Transverse colon (tissue), 4 donors: Measurements from ENCODE around the gene SLC16A13. TPM values are rescaled to one million over a fixed set of nuclear protein-coding genes. Genes with fewer than 3 reads are reported as not detected.

Experiments
- DNase-seq: peaks from one replicate; pipeline ENCODE4 v3.0.0-alpha.2; 2019
- H3K27ac ChIP-seq, 4 donors: fragments of 200-600 bp; sonication (generic); 2 replicates each; pipeline ENCODE4 v1.5.1; 2016 to 2018; ENCODE audit warnings: inconsistent platforms in 4 of 4
- H3K27me3 ChIP-seq: fragments of 200-600 bp; sonication (generic); 2 replicates; pipeline ENCODE4 v1.5.1; 2017; ENCODE audit warnings: inconsistent platforms
- H3K36me3 ChIP-seq, 4 donors: fragments of 200-600 bp; sonication (generic); 2 replicates each; pipeline ENCODE4 v1.5.1; 2017 to 2019; ENCODE audit warnings: inconsistent platforms in 4 of 4
- H3K4me1 ChIP-seq, 4 donors: fragments of 200-600 bp; sonication (generic); 2 replicates each; pipeline ENCODE4 v1.5.1; 2017 to 2020; ENCODE audit warnings: inconsistent platforms in 4 of 4
- H3K4me3 ChIP-seq, 4 donors: fragments of 200-600 bp; sonication (generic); 1 replicate in 1 of 4; 2 replicates in 3 of 4; pipeline versions ENCODE4 v1.5.1 to v1.6.1; 2017 to 2019; ENCODE audit warnings: inconsistent platforms in 4 of 4
- H3K9me3 ChIP-seq, 2 donors: fragments of 200-600 bp; sonication (generic); 2 replicates each; pipeline ENCODE4 v1.5.1; 2017 to 2019; ENCODE audit warnings: inconsistent platforms in 2 of 2
- CTCF ChIP-seq, 5 experiments: fragments of 200-600 bp in 3 of 5; fragments of 450-650 bp in 2 of 5; sonication (generic) in 3 of 5; IDR thresholded peaks; 1 replicate in 2 of 5; 2 replicates in 3 of 5; pipeline ENCODE4 v1.5.1; 2016 to 2017; ENCODE audit warnings: antibody characterized with exemption in 5 of 5, inconsistent platforms in 3 of 5, mild to moderate bottlenecking in 2 of 5, moderate library complexity in 1 of 5
- EP300 ChIP-seq: sonication (generic); formaldehyde crosslinking; IDR thresholded peaks from one replicate; pipeline ENCODE4 v1.6.1; 2017; ENCODE audit warnings: antibody characterized with exemption, low read depth
- POLR2A ChIP-seq: fragments of 450-650 bp; IDR thresholded peaks from one replicate; pipeline ENCODE4 v1.6.1; 2016; ENCODE audit warnings: antibody characterized with exemption, mild to moderate bottlenecking, moderate library complexity
- POLR2AphosphoS5 ChIP-seq, 3 donors: sonication (generic); formaldehyde crosslinking; IDR thresholded peaks; one replicate each; pipeline ENCODE4 v1.6.1; 2016; ENCODE audit warnings: antibody characterized with exemption in 3 of 3
- WGBS, 2 donors: methylation state at CpG; one replicate each; pipeline ENCODE4 v1.1.5; 2018; ENCODE audit warnings: low coverage in 1 of 2; 5-methylcytosine and 5-hydroxymethylcytosine counted together
- in situ Hi-C, 4 donors: fragments of 200-750 bp; cut with MboI; loops; one replicate each; pipeline versions ENCODE4 v1.15.0 to v1.15.1; 2017; ENCODE audit warnings: low sequenced_read_pairs in 3 of 4, low pct_ligation_motif_present in 1 of 4, low pct_unique_long_range_greater_than_20kb in 1 of 4
- intact Hi-C: fragments of 100-400 bp; cut with DNase I; formaldehyde crosslinking; loops from one replicate; pipeline ENCODE4 v1.15.1; 2023; ENCODE audit warnings: low total_unique reads
- total RNA-seq, 4 donors: library from RNA; depleted of rRNA; stranded (reverse); fragments of >200 nt; gene quantifications; one replicate each; pipeline ENCODE4 v1.1.0, GENCODE V29; 2016

SLC16A13 gene
- total RNA-seq, 4 donors from 2014 or later, result 2.4 to 8.6 (median 3.5) TPM; not detected in 1

DNA sequence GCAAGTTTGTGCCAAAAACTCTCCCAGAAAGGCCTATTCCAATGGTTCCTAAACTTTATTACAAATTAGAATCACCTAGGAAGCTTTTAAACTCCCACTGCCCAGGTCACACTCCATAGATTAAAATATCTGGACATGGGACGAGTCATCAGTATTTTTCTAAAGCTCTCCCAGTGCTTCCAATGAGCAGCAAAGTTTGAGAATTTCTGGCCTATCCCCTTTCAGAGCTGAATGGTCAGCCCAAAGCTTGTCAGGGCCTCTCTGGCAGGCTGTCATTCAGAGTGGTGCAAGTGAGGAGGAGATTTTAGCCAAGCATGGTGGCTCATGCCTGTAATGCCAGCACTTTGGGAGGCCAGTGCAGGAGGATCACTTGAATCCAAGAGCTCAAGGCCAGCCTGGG is 10.6 kb upstream of the SLC16A13 start:
- Histone ChIP-seq H3K27ac (no peak overlapping the region), H3K4me3 (no peak overlapping the region), H3K9me3 (no peaks in the 10 kb centered on the region), H3K27me3 (peaks cover 12% of the 10 kb centered on the region), H3K4me1 (peaks cover 8 to 26% (median 24%) of the 10 kb centered on the region in 4 donors), H3K36me3 (no peaks in the 10 kb centered on the region)
- no peak for DNase-seq
- TF ChIP-seq POLR2AphosphoS5 (IDR thresholded peaks at IDR 0.05) (no peak), CTCF (IDR thresholded peaks at IDR 0.05) (no peak), EP300 (no peak)
- intact Hi-C loops (no loop called here), in situ Hi-C loops (loop anchor here in 3 of 4 donors (25.0 kb wide), 2 partner anchors 262 to 312 kb away; partner anchors contain the start of genes SLC2A4 (in 2 of the 3), YBX2 (in 2 of the 3), ACAP1 (in 1 of the 3) and NEURL4 (in 1 of the 3))
- WGBS, 2 donors, result 100% methylated on average over 1 of the region's 1 CpG

DNA sequence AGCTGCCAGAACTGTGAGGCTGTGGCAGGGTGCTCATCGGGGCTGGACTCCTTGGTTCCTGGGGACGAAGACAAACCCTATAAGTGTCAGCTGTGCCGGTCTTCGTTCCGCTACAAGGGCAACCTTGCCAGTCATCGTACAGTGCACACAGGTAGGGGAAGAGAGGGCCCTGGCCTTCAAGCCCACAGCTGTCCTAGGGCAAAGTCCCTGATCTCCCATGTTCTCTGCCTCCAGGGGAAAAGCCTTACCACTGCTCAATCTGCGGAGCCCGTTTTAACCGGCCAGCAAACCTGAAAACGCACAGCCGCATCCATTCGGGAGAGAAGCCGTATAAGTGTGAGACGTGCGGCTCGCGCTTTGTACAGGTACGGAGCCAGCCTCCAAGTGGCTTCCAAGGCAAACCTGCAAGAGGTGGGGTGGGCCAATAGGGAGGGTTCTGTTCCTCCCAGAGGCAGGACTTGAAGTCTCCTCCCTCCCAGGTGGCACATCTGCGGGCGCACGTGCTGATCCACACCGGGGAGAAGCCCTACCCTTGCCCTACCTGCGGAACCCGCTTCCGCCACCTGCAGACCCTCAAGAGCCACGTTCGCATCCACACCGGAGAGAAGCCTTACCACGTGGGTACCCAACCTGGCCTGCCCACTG is 9.2 kb upstream of the SLC16A13 start:
- H3K9me3 ChIP-seq, result no peaks in the 10 kb centered on the region
- H3K36me3 ChIP-seq, result no peaks in the 10 kb centered on the region
- intact Hi-C loops, result no loop called here
- H3K4me1 ChIP-seq, result peaks cover 2 to 22% (median 21%) of the 10 kb centered on the region in 4 donors
- no peak overlapping the region for H3K27ac ChIP-seq
- DNase-seq, result no peak
- in situ Hi-C loops, result loop anchor here in 3 of 4 donors (25.0 kb wide), 2 partner anchors 261 to 311 kb away; partner anchors contain the start of genes SLC2A4 (in 2 of the 3), YBX2 (in 2 of the 3), ACAP1 (in 1 of the 3) and NEURL4 (in 1 of the 3)
- no peak for TF ChIP-seq POLR2A
- TF ChIP-seq EP300, result no peak
- TF ChIP-seq POLR2AphosphoS5 (IDR thresholded peaks at IDR 0.05), result no peak
- TF ChIP-seq CTCF (IDR thresholded peaks at IDR 0.05), result no peak
- no peak overlapping the region for H3K4me3 ChIP-seq
- 96% methylated on average over 29 of the region's 29 CpGs; no CpG with 5 or more reads in 1 of the 2 donors for WGBS, 2 donors
- H3K27me3 ChIP-seq, result peaks cover 12% of the 10 kb centered on the region

- WGBS, 2 donors, result 88% methylated on average over 10 of the region's 13 CpGs; no CpG with 5 or more reads in 1 of the 2 donors
- intact Hi-C loops, result no loop called here
- in situ Hi-C loops, result loop anchor here in 3 of 4 donors (25.0 kb wide), 2 partner anchors 260 to 310 kb away; partner anchors contain the start of genes SLC2A4 (in 2 of the 3), YBX2 (in 2 of the 3), ACAP1 (in 1 of the 3) and NEURL4 (in 1 of the 3)
Measured at GRCh38 chr17:7027335-7027734, 8.5 kb upstream of the SLC16A13 start.

More at GRCh38 chr17:7027335-7027734, 8.5 kb upstream of the SLC16A13 start:
- no peak for DNase-seq
- Histone ChIP-seq H3K27ac (no peak overlapping the region), H3K9me3 (no peaks in the 10 kb centered on the region), H3K4me3 (no peak overlapping the region), H3K36me3 (no peaks in the 10 kb centered on the region), H3K4me1 (peaks cover 0 to 15% (median 13%) of the 10 kb centered on the region in 4 donors), H3K27me3 (peaks cover 10% of the 10 kb centered on the region)
- TF ChIP-seq CTCF (IDR thresholded peaks at IDR 0.05) (no peak), EP300 (no peak), POLR2A (no peak), POLR2AphosphoS5 (IDR thresholded peaks at IDR 0.05) (no peak)
